Gastrocnemius medialis (tissue), 4 donors: ENCODE measurements around the gene ELOVL7.

Experiments
- POLR2A ChIP-seq, 2 donors: fragments of 450-650 bp; IDR thresholded peaks; one replicate each; pipeline ENCODE4 v1.6.1; 2017; ENCODE audit warnings: antibody characterized with exemption in 2 of 2, mild to moderate bottlenecking in 2 of 2, moderate library complexity in 2 of 2
- TF ChIP-seq, protein P1 (sequence below), 5 experiments: fragments of 450-650 bp in 3 of 5; fragments of 200-600 bp in 2 of 5; sonication (generic) in 2 of 5; IDR thresholded peaks in 4 of 5; conservative IDR thresholded peaks in 1 of 5; 1 replicate in 4 of 5; 2 replicates in 1 of 5; pipeline ENCODE4 v1.5.1; 2016 to 2019; ENCODE audit warnings: antibody characterized with exemption in 5 of 5, mild to moderate bottlenecking in 3 of 5, moderate library complexity in 3 of 5

DNA sequence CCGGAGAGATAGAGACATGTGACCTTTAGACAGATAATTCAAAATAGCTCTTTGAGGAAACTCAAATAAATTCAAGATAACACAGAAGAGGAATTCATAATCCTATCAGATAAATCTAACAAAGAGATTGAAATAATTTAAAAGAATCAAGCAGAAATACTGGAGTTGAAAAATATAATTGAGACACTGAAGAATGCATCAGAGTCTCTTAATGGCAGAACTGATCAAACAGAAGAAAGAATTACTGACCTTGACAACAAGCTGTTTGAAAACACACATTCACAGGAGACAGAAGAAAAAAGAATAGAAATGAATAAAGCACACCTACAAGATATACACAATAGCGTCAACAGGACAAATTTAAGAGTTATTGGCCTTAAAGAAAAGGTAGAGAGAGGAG is 103.7 kb downstream of the ELOVL7 start:
- TF ChIP-seq, protein P1, sequence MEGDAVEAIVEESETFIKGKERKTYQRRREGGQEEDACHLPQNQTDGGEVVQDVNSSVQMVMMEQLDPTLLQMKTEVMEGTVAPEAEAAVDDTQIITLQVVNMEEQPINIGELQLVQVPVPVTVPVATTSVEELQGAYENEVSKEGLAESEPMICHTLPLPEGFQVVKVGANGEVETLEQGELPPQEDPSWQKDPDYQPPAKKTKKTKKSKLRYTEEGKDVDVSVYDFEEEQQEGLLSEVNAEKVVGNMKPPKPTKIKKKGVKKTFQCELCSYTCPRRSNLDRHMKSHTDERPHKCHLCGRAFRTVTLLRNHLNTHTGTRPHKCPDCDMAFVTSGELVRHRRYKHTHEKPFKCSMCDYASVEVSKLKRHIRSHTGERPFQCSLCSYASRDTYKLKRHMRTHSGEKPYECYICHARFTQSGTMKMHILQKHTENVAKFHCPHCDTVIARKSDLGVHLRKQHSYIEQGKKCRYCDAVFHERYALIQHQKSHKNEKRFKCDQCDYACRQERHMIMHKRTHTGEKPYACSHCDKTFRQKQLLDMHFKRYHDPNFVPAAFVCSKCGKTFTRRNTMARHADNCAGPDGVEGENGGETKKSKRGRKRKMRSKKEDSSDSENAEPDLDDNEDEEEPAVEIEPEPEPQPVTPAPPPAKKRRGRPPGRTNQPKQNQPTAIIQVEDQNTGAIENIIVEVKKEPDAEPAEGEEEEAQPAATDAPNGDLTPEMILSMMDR (IDR thresholded peaks at IDR 0.05 in 4 of 5, conservative IDR thresholded peaks at IDR 0.05 in 1 of 5) = no peak
- no peak for TF ChIP-seq POLR2A (IDR thresholded peaks at IDR 0.05)
